HepG2 (cell line): ENCODE measurements around the gene REPIN1. TPM values are rescaled to one million over a fixed set of nuclear protein-coding genes. Genes with fewer than 3 reads are reported as not detected.

Experiments used
- DZIP1 ChIP-seq: sonication (generic); formaldehyde crosslinking; IDR thresholded peaks from 2 replicates; pipeline ENCODE4 v1.5.0; 2020; ENCODE audit warnings: mild to moderate bottlenecking, missing genetic modification reagents
- HNRNPUL1 ChIP-seq: fragments of 200-400 bp; formaldehyde crosslinking; IDR thresholded peaks from 2 replicates; pipeline ENCODE4 v1.6.1; 2017; ENCODE audit warnings: low read depth, mild to moderate bottlenecking, low read length, moderate library complexity
- JUN ChIP-seq: sonication (generic); formaldehyde crosslinking; IDR thresholded peaks from 2 replicates; pipeline ENCODE4 v1.4.0; 2020; ENCODE audit warnings: mild to moderate bottlenecking, missing genetic modification reagents
- KMT2A ChIP-seq: sonication (generic); formaldehyde crosslinking; IDR thresholded peaks from 2 replicates; pipeline ENCODE4 v1.4.0; 2020; ENCODE audit warnings: missing genetic modification reagents
- MXD1 ChIP-seq: sonication (generic); formaldehyde crosslinking; IDR thresholded peaks from 2 replicates; pipeline ENCODE4 v1.4.0; 2020; ENCODE audit warnings: mild to moderate bottlenecking, missing genetic modification reagents
- MXI1 ChIP-seq: IDR thresholded peaks from 3 replicates; pipeline ENCODE4 v1.6.1; 2012; ENCODE audit warnings: low read depth, low read length, inconsistent platforms, borderline replicate concordance
- NRL ChIP-seq: sonication (generic); formaldehyde crosslinking; IDR thresholded peaks from 2 replicates; pipeline ENCODE4 v1.5.0; 2020; ENCODE audit warnings: missing genetic modification reagents, mild to moderate bottlenecking, moderate library complexity, borderline replicate concordance
- PITX1 ChIP-seq: sonication (generic); formaldehyde crosslinking; IDR thresholded peaks from 2 replicates; pipeline ENCODE4 v1.5.1; 2020; ENCODE audit warnings: mild to moderate bottlenecking, missing genetic modification reagents
- REL ChIP-seq: sonication (generic); formaldehyde crosslinking; conservative IDR thresholded peaks from 2 replicates; pipeline ENCODE4 v1.8.0; 2022; ENCODE audit warnings: mild to moderate bottlenecking, missing genetic modification reagents, moderate library complexity
- SP5 ChIP-seq: IDR thresholded peaks from 2 replicates; pipeline ENCODE4 v1.6.1; 2016; ENCODE audit warnings: low read depth, borderline replicate concordance
- TEAD2 ChIP-seq: sonication (generic); formaldehyde crosslinking; IDR thresholded peaks from 2 replicates; pipeline ENCODE4 v1.9.0; 2021; ENCODE audit warnings: missing genetic modification reagents
- ZBTB2 ChIP-seq: sonication (generic); formaldehyde crosslinking; IDR thresholded peaks from 2 replicates; pipeline ENCODE4 v1.8.0; 2022; ENCODE audit warnings: low read depth, missing genetic modification reagents
- ZC3H13 ChIP-seq: sonication (generic); formaldehyde crosslinking; IDR thresholded peaks from 2 replicates; pipeline ENCODE4 v1.8.1; 2023; ENCODE audit warnings: mild to moderate bottlenecking, missing genetic modification reagents, moderate library complexity
- ZFAT ChIP-seq: sonication (generic); formaldehyde crosslinking; conservative IDR thresholded peaks from 2 replicates; pipeline ENCODE4 v1.8.1; 2023; ENCODE audit warnings: missing genetic modification reagents, inconsistent platforms
- ZFP36 ChIP-seq: fragments of 150-350 bp; IDR thresholded peaks from 2 replicates; pipeline ENCODE4 v1.6.1; 2018; ENCODE audit warnings: borderline replicate concordance, low read length, low read depth; ENCODE audit not compliant: partially characterized antibody
- ZNF30 ChIP-seq: sonication (generic); formaldehyde crosslinking; IDR thresholded peaks from 2 replicates; pipeline ENCODE4 v1.5.0; 2020; ENCODE audit warnings: mild to moderate bottlenecking, missing genetic modification reagents
- ZNF432 ChIP-seq: sonication (generic); formaldehyde crosslinking; IDR thresholded peaks from 2 replicates; pipeline ENCODE4 v1.5.0; 2020; ENCODE audit warnings: missing genetic modification reagents, mild to moderate bottlenecking, borderline replicate concordance
- ZNF484 ChIP-seq: sonication (generic); formaldehyde crosslinking; IDR thresholded peaks from 2 replicates; pipeline ENCODE4 v1.5.1; 2020; ENCODE audit warnings: mild to moderate bottlenecking, low read depth, missing genetic modification reagents, borderline replicate concordance
- ZNF746 ChIP-seq: sonication (generic); formaldehyde crosslinking; IDR thresholded peaks from 2 replicates; pipeline ENCODE4 v1.8.0; 2022; ENCODE audit warnings: mild to moderate bottlenecking, missing genetic modification reagents
- polyA plus RNA-seq, 8 experiments: library from polyadenylated mRNA; depleted of rRNA in 3 of 8; stranded (reverse) in 7 of 8; unstranded in 1 of 8; fragments of >200 nt; fragmentation: Illumina TruSeq in 4 of 8; extraction: Trizol in 4 of 8; gene quantifications; 2 replicates each; pipeline versions ENCODE4 v1.2.1 to v1.2.3, GENCODE V29; 2011 to 2016; ENCODE audit warnings: low read depth in 4 of 8, missing spikeins in 1 of 8, mixed read lengths in 1 of 8; ENCODE audit not compliant: insufficient read depth in 1 of 8
- total RNA-seq, 5 experiments: library from RNA; depleted of rRNA; stranded (reverse); fragments of >200 nt; fragmentation: Illumina TruSeq; extraction: Trizol; gene quantifications; 2 replicates each; pipeline ENCODE4 v1.2.3, GENCODE V29; 2016; ENCODE audit warnings: low read depth in 1 of 5
- TF ChIP-seq, protein P1 (sequence below): sonication (generic); formaldehyde crosslinking; IDR thresholded peaks from 2 replicates; pipeline ENCODE4 v1.4.0; 2020; ENCODE audit warnings: missing genetic modification reagents
- TF ChIP-seq, protein P2 (sequence below): sonication (generic); formaldehyde crosslinking; IDR thresholded peaks from 2 replicates; pipeline ENCODE4 v1.4.0; 2020; ENCODE audit warnings: mild to moderate bottlenecking, missing genetic modification reagents, borderline replicate concordance

The REPIN1 gene
- total and polyA plus RNA-seq, 2 of the 13 experiments (the other 11 are each of a cell fraction or from before 2014, with no cell fraction given) = 69.9 to 108 TPM

- TF ChIP-seq MXI1 (peak; percentile 89; the same call in 2 of the 3 replicates), HNRNPUL1 (0 out of 2 replicates have a peak, but pooled peaks have one; percentile 25), KMT2A (CRISPR knock-in tag) (peak; percentile 64), ZFP36 (no peak), ZC3H13 (CRISPR knock-in tag) (peak; percentile 82), MXD1 (CRISPR knock-in tag) (peak; percentile 55; the same call in 1 of the 2 replicates), PITX1 (CRISPR knock-in tag) (no peak), SP5 (CRISPR knock-in tag) (peak; percentile 78), REL (peak; percentile 75; the same call in 1 of the 2 replicates), NRL (CRISPR knock-in tag) (peak; percentile 54; the same call in 1 of the 2 replicates), TEAD2 (no peak), DZIP1 (CRISPR knock-in tag) (peak; percentile 30; the same call in 1 of the 2 replicates), ZNF432 (CRISPR knock-in tag) (no peak), ZNF30 (CRISPR knock-in tag) (no peak), ZBTB2 (CRISPR knock-in tag) (peak; percentile 81), JUN (no peak), ZNF484 (0 out of 2 replicates have a peak, but pooled peaks have one; percentile 64), ZNF746 (peak; percentile 82), ZFAT (CRISPR knock-in tag) (peak; percentile 90; the same call in 1 of the 2 replicates)
- TF ChIP-seq, protein P1, sequence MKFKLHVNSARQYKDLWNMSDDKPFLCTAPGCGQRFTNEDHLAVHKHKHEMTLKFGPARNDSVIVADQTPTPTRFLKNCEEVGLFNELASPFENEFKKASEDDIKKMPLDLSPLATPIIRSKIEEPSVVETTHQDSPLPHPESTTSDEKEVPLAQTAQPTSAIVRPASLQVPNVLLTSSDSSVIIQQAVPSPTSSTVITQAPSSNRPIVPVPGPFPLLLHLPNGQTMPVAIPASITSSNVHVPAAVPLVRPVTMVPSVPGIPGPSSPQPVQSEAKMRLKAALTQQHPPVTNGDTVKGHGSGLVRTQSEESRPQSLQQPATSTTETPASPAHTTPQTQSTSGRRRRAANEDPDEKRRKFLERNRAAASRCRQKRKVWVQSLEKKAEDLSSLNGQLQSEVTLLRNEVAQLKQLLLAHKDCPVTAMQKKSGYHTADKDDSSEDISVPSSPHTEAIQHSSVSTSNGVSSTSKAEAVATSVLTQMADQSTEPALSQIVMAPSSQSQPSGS (CRISPR knock-in tag) = peak; percentile 46; the same call in 1 of the 2 replicates
- TF ChIP-seq, protein P2, sequence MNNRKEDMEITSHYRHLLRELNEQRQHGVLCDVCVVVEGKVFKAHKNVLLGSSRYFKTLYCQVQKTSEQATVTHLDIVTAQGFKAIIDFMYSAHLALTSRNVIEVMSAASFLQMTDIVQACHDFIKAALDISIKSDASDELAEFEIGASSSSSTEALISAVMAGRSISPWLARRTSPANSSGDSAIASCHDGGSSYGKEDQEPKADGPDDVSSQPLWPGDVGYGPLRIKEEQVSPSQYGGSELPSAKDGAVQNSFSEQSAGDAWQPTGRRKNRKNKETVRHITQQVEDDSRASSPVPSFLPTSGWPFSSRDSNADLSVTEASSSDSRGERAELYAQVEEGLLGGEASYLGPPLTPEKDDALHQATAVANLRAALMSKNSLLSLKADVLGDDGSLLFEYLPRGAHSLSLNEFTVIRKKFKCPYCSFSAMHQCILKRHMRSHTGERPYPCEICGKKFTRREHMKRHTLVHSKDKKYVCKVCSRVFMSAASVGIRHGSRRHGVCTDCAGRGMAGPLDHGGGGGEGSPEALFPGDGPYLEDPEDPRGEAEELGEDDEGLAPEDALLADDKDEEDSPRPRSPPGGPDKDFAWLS (CRISPR knock-in tag) = no peak
These were observed 36.4 kb downstream of the REPIN1 start (continued) for GRCh38 chr7:150404805-150405583.
